Airway epithelial cell (primary cell): ENCODE results near the gene RPLP1. TPM values are rescaled to one million over a fixed set of nuclear protein-coding genes. Genes with fewer than 3 reads are reported as not detected.

Source experiments
- total RNA-seq: library from RNA; depleted of rRNA; stranded (reverse); fragments of >200 nt; gene quantifications from 2 replicates; pipeline ENCODE4 v1.2.3, GENCODE V29; 2015

The RPLP1 gene
- total RNA-seq, result 648 and 671 TPM in 2 replicates

GRCh38 chr15:69452692-69453521 is at the start of gene RPLP1:
RPLP1 (plus strand) TSS chr15:69452818; CDS start chr15:69452949, 131 bp downstream.

GRCh38 chr15:69413822-69414700 is 38.6 kb upstream of the RPLP1 start, which contains the start of gene KIF23:
KIF23 (plus strand) TSS chr15:69414349; CDS start chr15:69414466, 117 bp downstream.

Other genes with a start within 250 kb of the RPLP1 start
- gene PAQR5, start 153.9 kb upstream of the RPLP1 start, total RNA-seq, result 1.0 and 4.7 TPM in 2 replicates
- gene KIF23, start 38.5 kb upstream of the RPLP1 start, total RNA-seq, result 27.7 and 28.9 TPM in 2 replicates